Activated T-helper 1 cell treated with anti-CD3 and anti-CD28 coated beads, Interleukin-12 subunit alpha, Interleukin-12 subunit beta, Interleukin-2, Interleukin-4 antibody, amounts not matched to agents 30 ng/mL and 10 ng/mL and 1 ng/mL, durations not matched to agents 14 hours and 24 hours and 36 hours (primary cell): ENCODE measurements around the gene TNRC18. TPM values are rescaled to one million over a fixed set of nuclear protein-coding genes. Genes with fewer than 3 reads are reported as not detected.
A peak's percentile ranks its signal among the peaks of the same experiment; 100 is the strongest.

Source experiments
- DNase-seq: peaks from one replicate; pipeline ENCODE4 v3.0.0; 2021; ENCODE audit warnings: low spot score
- H3K27ac Mint-ChIP-seq: one replicate; pipeline ENCODE4 v1.8.0; 2021; ENCODE audit warnings: mild to moderate bottlenecking, mixed read lengths
- H3K27me3 Mint-ChIP-seq: one replicate; pipeline ENCODE4 v1.8.0; 2022; ENCODE audit warnings: mild to moderate bottlenecking, moderate library complexity, mixed read lengths; ENCODE audit not compliant: insufficient read depth
- H3K36me3 Mint-ChIP-seq: one replicate; pipeline ENCODE4 v1.8.0; 2021; ENCODE audit warnings: low read depth, mixed read lengths
- H3K4me1 Mint-ChIP-seq: one replicate; pipeline ENCODE4 v1.8.0; 2021; ENCODE audit warnings: low read depth, mixed read lengths
- H3K4me3 Mint-ChIP-seq: one replicate; pipeline ENCODE4 v1.8.0; 2021; ENCODE audit warnings: mild to moderate bottlenecking, moderate library complexity, mixed read lengths
- H3K9me3 Mint-ChIP-seq: one replicate; pipeline ENCODE4 v1.8.0; 2021; ENCODE audit warnings: mixed read lengths
- intact Hi-C: fragments of 100-400 bp; cut with micrococcal nuclease; formaldehyde crosslinking; loops from one replicate; pipeline ENCODE4 v1.15.1; 2024
- total RNA-seq: library from RNA; stranded (reverse); gene quantifications from 2 replicates; pipeline ENCODE4 v1.2.3, GENCODE V29; 2022

The TNRC18 gene
- total RNA-seq, 1 donor from 2014 or later: 48.7 TPM

- no peak for DNase-seq
- Mint-ChIP-seq H3K4me3 (peak overlapping the region; percentile 54), H3K27ac (no peak overlapping the region), H3K27me3 (peaks cover 57% of the 10 kb centered on the region), H3K9me3 (no peaks in the 10 kb centered on the region), H3K36me3 (no peaks in the 10 kb centered on the region), H3K4me1 (peaks cover 17% of the 10 kb centered on the region)
- intact Hi-C loops: loop anchor here (5.0 kb wide), 4 partner anchors 179 to 374 kb away; partner anchors contain the start of gene RBAK
These were observed 2.5 kb downstream of the TNRC18 start for GRCh38 chr7:5420881-5421713.

GRCh38 chr7:5420067-5420880, 3.4 kb downstream of the TNRC18 start:
- Mint-ChIP-seq H3K9me3 (no peaks in the 10 kb centered on the region), H3K4me1 (peaks cover 11% of the 10 kb centered on the region), H3K27me3 (peaks cover 54% of the 10 kb centered on the region), H3K36me3 (no peaks in the 10 kb centered on the region), H3K27ac (no peak overlapping the region), H3K4me3 (no peak overlapping the region)
- DNase-seq: no peak
- intact Hi-C loops: loop anchor here (5.0 kb wide), 4 partner anchors 178 to 373 kb away; partner anchors contain the start of gene RBAK

GRCh38 chr7:5419539-5420066, 4.0 kb downstream of the TNRC18 start:
- peak overlapping the region; percentile 26 for H3K4me3 Mint-ChIP-seq
- no peaks in the 10 kb centered on the region for H3K36me3 Mint-ChIP-seq
- H3K27me3 Mint-ChIP-seq: peaks cover 56% of the 10 kb centered on the region
- H3K4me1 Mint-ChIP-seq: peaks cover 6% of the 10 kb centered on the region
- intact Hi-C loops: loop anchor here (5.0 kb wide), 4 partner anchors 177 to 372 kb away; partner anchors contain the start of gene RBAK
- H3K9me3 Mint-ChIP-seq: no peaks in the 10 kb centered on the region
- no peak for DNase-seq
- H3K27ac Mint-ChIP-seq: peak overlapping the region; percentile 55

GRCh38 chr7:5418285-5418582, 5.4 kb downstream of the TNRC18 start:
- H3K27me3 Mint-ChIP-seq: peaks cover 64% of the 10 kb centered on the region
- intact Hi-C loops: no loop called here
- H3K36me3 Mint-ChIP-seq: no peaks in the 10 kb centered on the region
- no peaks in the 10 kb centered on the region for H3K9me3 Mint-ChIP-seq
- peak overlapping the region; percentile 8 for H3K27ac Mint-ChIP-seq
- no peaks in the 10 kb centered on the region for H3K4me1 Mint-ChIP-seq
- H3K4me3 Mint-ChIP-seq: no peak overlapping the region
- no peak for DNase-seq

- DNase-seq: no peak
- Mint-ChIP-seq H3K4me1 (no peaks in the 10 kb centered on the region), H3K4me3 (no peak overlapping the region), H3K27me3 (peaks cover 60% of the 10 kb centered on the region), H3K27ac (no peak overlapping the region), H3K9me3 (no peaks in the 10 kb centered on the region), H3K36me3 (no peaks in the 10 kb centered on the region)
- intact Hi-C loops: loop anchor here (2.0 kb wide), 1 partner anchor 13 kb away; no protein-coding TSS in a partner anchor
These were observed 6.2 kb downstream of the TNRC18 start for GRCh38 chr7:5417106-5418071.

GRCh38 chr7:5414916-5415315, 8.7 kb downstream of the TNRC18 start:
- Mint-ChIP-seq H3K36me3 (no peaks in the 10 kb centered on the region), H3K4me1 (no peaks in the 10 kb centered on the region), H3K4me3 (no peak overlapping the region), H3K27me3 (peaks cover 65% of the 10 kb centered on the region), H3K9me3 (no peaks in the 10 kb centered on the region), H3K27ac (no peak overlapping the region)
- DNase-seq: no peak
- intact Hi-C loops: no loop called here

- H3K4me1 Mint-ChIP-seq: no peaks in the 10 kb centered on the region
- no peaks in the 10 kb centered on the region for H3K36me3 Mint-ChIP-seq
- no peak for DNase-seq
- no peaks in the 10 kb centered on the region for H3K9me3 Mint-ChIP-seq
- no peak overlapping the region for H3K27ac Mint-ChIP-seq
- peaks cover 54% of the 10 kb centered on the region for H3K27me3 Mint-ChIP-seq
- no peak overlapping the region for H3K4me3 Mint-ChIP-seq
- intact Hi-C loops: no loop called here
These were observed 10.2 kb downstream of the TNRC18 start for GRCh38 chr7:5413449-5413786.

- Mint-ChIP-seq H3K4me1 (no peaks in the 10 kb centered on the region), H3K9me3 (no peaks in the 10 kb centered on the region), H3K4me3 (no peak overlapping the region), H3K36me3 (no peaks in the 10 kb centered on the region), H3K27ac (no peak overlapping the region), H3K27me3 (peaks cover 24% of the 10 kb centered on the region)
- intact Hi-C loops: no loop called here
- no peak for DNase-seq
These were observed 14.9 kb downstream of the TNRC18 start for GRCh38 chr7:5408777-5409176.

GRCh38 chr7:5406957-5407945, 16.4 kb downstream of the TNRC18 start:
- H3K27ac Mint-ChIP-seq: no peak overlapping the region
- H3K27me3 Mint-ChIP-seq: peaks cover 18% of the 10 kb centered on the region
- intact Hi-C loops: no loop called here
- no peaks in the 10 kb centered on the region for H3K9me3 Mint-ChIP-seq
- no peaks in the 10 kb centered on the region for H3K4me1 Mint-ChIP-seq
- no peak for DNase-seq
- no peak overlapping the region for H3K4me3 Mint-ChIP-seq
- H3K36me3 Mint-ChIP-seq: no peaks in the 10 kb centered on the region

GRCh38 chr7:5404421-5404826, 19.2 kb downstream of the TNRC18 start:
- peaks cover 6% of the 10 kb centered on the region for H3K27me3 Mint-ChIP-seq
- no peaks in the 10 kb centered on the region for H3K9me3 Mint-ChIP-seq
- peaks cover 5% of the 10 kb centered on the region for H3K4me1 Mint-ChIP-seq
- DNase-seq: no peak
- H3K4me3 Mint-ChIP-seq: no peak overlapping the region
- intact Hi-C loops: no loop called here
- H3K27ac Mint-ChIP-seq: no peak overlapping the region
- H3K36me3 Mint-ChIP-seq: no peaks in the 10 kb centered on the region

GRCh38 chr7:5403442-5403841, 20.2 kb downstream of the TNRC18 start:
- no peak overlapping the region for H3K27ac Mint-ChIP-seq
- H3K36me3 Mint-ChIP-seq: no peaks in the 10 kb centered on the region
- peaks cover 5% of the 10 kb centered on the region for H3K4me1 Mint-ChIP-seq
- peaks cover 6% of the 10 kb centered on the region for H3K27me3 Mint-ChIP-seq
- intact Hi-C loops: no loop called here
- H3K4me3 Mint-ChIP-seq: no peak overlapping the region
- no peak for DNase-seq
- no peaks in the 10 kb centered on the region for H3K9me3 Mint-ChIP-seq
